T-helper 2 cell (primary cell): Measurements from ENCODE around the gene FKBP2.
A peak's percentile ranks its signal among the peaks of the same experiment; 100 is the strongest.

Source experiments
- DNase-seq, 5 experiments: peaks; one replicate each; pipeline versions ENCODE4 v3.0.0 to v3.0.0-alpha.2; 2012 to 2022
- total RNA-seq, 2 donors: gene quantifications; one replicate each; lab custom pipeline; 2026; lab: John Stamatoyannopoulos, UW

FKBP2 gene
- total RNA-seq, result 0.62 to 0.67 reads per million in 2 donors

GRCh38 chr11:64240435-64241240, at the start of gene FKBP2:
TSS of gene FKBP2 (plus strand) at chr11:64241095. CDS start at chr11:64242388, 1,293 bp downstream.
- peak; percentile 96 to 99 (median 98) for DNase-seq

- no peak for DNase-seq
These were observed 48.5 kb upstream of the FKBP2 start for GRCh38 chr11:64192434-64192833.

DNA sequence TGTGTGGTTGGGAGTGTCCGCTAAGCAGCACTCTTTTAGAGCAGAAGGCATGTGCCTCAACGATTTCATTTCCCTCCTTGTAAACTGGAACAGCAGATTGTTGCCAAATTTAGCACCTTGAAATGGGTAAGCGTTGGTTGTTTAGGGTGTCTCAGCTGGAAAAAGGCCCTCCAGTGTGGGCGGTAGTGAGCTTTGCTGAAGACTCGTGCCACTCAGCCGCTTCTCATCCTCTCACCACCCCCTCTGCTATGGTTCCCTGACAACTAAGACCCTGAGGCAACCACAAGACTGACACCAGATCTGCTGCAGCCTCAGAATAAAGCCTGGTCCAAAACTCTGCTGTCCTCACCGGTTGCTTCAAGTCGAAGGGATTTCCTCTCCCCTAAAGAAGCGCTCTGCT, 44.3 kb upstream of the FKBP2 start:
- DNase-seq, result no peak

GRCh38 chr11:64198511-64198910, 42.4 kb upstream of the FKBP2 start:
- no peak for DNase-seq

DNA sequence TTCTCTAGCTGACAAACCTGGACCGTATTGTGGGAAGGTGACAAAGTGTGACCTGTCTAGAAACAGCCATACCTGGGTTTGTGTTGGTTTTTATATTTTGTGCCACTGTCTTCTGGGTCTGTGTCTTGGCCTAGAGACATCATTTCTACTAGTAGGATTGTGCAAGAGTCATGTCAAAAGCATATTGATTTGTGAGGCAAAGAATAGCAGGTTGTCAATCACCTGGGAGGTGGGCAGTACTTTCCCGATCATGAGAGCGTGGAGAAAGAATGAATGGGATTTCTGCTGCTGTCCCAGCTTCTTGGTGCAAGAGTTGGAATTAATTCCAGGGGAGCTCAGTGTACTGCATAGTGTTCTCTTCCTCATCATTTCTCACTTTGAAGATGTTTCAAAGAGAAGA, 39.4 kb upstream of the FKBP2 start:
- DNase-seq, result no peak

DNA sequence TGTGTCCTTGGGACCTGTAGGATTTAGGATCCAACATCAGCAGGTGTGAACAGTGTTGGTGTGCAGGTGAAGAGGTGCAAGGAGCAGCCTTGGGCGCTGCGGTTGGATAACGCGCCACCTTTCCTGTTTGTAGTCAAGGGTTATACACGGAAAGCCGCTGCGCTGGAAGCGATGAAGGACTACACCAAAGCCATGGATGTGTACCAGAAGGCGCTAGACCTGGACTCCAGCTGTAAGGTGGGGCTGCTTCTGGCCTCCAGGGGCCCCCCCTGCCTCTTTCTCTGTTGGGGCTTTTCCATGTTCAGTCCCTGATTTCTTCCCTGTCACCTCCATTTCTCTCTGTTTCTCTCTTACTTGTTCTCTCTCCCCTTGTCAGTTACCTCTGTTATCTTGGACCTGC, 37.9 kb upstream of the FKBP2 start:
- no peak for DNase-seq

DNA sequence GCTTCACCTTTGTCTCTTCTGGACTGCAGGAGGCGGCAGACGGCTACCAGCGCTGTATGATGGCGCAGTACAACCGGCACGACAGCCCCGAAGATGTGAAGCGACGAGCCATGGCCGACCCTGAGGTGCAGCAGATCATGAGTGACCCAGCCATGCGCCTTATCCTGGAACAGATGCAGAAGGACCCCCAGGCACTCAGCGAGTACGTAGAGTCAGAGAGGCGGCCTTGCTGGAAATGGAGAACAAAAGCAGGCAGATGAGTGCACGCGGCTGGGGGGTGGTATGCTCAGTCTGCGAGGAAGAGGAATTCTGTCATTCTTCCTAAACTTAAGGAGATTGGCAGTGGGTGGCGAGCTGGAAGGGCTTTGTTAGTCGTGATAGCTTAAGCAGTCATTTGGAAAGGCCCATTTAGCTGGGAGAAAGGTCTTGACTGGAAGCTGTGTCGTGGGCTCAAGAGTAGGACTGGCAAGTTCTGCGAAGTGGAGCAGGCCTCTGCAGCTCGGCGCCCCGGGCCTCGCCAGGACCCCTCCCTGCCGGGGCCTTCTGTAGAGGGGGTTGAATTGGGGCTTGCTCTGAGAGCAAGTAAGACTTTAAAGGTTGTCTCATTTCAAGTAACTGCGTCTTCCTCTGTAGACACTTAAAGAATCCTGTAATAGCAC, 37.3 kb upstream of the FKBP2 start:
- no peak for DNase-seq

DNA sequence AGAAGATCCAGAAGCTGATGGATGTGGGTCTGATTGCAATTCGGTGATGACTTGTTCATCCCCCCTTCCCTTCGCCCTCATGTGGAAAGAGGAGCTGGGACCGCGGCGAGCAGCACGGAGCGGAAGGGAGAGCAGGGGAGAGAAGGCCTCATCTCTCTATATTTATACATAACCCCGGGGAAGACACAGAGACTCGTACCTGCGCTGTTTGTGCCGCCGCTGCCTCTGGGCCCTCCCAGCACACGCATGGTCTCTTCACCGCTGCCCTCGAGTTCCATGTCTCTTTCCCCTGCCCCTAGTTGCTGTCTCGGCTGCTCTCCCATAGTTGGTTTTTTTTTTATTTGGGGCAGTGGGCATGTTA, 36.8 kb upstream of the FKBP2 start:
- no peak for DNase-seq

- peak; percentile 53 to 86 (median 68) for DNase-seq
These were observed 36.4 kb upstream of the FKBP2 start for GRCh38 chr11:64204464-64204989.

DNA sequence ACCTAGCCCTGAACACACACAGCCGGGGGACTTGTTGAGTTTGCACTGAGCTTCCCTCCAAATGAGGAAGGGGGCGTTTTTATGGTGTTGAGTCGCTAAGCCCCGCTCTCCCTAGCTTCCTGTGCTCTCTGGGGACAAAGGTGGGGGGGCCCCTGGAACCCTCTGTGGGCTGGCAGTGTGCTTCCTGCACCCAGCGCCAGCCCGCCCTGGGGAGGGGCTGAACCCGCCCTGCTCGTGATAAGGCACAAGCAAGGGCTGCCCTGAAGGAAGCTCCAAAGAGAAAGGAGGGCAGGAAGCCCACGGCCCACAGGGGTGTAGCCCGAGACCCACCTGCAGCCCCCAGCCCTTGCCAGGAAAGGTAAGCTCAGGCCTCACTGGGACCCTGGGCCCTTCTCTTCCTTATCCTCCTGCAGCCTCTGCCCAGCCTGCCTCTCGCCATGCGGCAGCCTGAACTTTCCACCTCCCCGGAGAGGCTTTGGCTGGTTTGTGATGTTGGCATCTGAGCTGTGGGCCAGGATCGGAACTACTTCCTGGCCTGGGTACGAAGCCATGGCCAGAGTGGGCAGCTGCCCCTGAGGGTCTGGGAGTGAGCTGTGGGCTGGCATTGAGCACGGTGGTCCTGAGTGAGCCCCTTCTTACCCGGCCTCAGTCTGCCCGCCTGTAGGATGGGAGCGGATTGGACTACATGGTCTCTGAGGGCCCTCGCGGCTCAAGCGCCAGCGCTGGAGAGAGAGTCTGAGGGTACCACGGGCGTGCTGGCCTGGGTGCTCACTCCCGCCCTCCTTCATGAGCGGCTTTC, 34.2 kb upstream of the FKBP2 start, which contains the start of gene FERMT3:
TSS of gene FERMT3 (plus strand) at position 265 of the 799 bp plus-strand sequence. CDS start 644 bp downstream, outside the sequence.
- DNase-seq, result peak in 4 of 5 experiments; percentile 53 to 93 (median 62)

- peak in 4 of 5 experiments; percentile 54 to 92 (median 68) for DNase-seq
These were observed 33.4 kb upstream of the FKBP2 start for GRCh38 chr11:64207256-64208085.

GRCh38 chr11:64208086-64208795, 32.7 kb upstream of the FKBP2 start:
- DNase-seq, result no peak

DNA sequence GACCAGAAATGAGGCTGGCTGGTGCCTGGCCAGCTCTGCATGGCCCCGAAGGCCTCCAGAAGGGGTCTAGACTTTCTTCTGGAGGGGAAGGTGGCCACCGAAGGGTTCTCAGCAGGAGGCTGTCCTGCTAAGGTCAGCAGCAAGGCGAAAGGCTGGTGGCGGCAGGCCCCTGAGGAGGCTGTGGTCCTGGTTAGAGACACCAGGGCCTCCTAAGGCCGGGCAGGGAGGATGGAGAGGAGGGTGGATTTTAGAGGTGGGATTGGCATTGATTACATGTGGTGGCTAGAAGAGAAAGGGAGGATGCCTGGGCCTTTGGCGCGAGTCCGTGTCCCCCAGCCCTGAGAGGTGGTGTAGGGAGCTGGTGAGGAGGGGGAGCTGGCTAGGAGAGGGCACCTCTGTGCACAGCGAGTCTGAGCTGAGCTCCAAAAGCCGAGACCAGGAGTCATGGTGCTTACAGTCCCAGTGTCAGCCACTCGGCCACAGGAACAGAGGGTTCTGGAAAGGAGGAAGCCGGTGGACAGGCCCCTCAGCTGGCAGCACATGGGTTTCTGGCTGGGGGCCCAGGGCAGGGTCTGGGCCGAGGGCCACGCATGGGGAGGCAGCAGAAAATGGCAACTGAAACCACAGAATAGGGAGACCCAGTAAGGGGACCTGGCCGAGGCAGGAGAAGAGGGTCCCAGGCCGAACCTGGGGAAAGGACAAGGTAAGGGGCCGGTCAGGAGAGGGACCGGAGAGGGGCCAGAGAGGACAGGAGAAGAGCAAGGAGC, 31.9 kb upstream of the FKBP2 start:
- DNase-seq, result no peak

DNA sequence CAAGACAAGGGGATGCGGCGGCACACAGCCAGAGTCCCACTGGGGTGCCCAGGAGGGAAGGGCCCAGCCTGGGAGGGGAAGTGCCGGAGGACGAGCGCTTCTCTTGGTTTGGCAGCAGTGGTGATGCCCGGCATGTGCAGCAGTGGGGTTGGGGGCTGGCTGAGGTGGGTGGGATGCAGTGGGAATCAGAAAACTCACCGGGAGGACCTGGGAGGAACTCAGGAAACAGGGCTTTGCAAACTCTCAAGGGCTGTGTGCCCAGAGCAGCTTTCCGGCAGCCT, 31.4 kb upstream of the FKBP2 start:
- DNase-seq, result no peak

DNA sequence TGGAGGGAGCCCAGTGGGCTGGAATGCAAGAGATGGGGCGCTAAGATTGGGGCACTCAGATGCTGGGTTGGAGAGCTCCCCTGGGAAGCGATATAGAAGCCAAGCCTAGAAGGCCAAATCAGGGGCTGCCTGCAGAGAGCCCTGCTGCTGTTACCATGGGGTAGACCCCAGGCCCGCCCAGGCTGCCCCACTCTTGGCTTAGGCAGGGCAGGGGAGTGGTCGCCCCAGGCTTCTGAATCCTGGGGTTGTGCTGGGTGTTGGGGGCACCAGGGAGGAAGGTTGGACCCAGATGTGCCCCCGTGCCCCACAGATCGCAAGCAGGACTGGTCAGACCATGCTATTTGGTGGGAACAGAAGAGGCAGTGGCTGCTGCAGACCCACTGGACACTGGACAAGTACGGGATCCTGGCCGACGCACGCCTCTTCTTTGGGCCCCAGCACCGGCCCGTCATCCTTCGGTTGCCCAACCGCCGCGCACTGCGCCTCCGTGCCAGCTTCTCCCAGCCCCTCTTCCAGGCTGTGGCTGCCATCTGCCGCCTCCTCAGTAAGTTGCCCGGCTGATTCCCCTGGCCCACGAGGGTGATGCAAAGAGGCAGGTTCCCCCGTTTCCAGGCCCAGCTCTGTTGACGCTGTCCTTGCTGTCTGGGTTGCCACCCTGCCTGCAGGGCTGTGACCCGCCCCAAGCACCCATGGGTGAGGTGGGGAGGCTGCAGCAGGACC, 30.4 kb upstream of the FKBP2 start:
- no peak for DNase-seq

GRCh38 chr11:64211181-64211872, 29.6 kb upstream of the FKBP2 start:
- DNase-seq, result no peak

GRCh38 chr11:64216879-64217278, 24.0 kb upstream of the FKBP2 start:
- DNase-seq, result no peak

DNA sequence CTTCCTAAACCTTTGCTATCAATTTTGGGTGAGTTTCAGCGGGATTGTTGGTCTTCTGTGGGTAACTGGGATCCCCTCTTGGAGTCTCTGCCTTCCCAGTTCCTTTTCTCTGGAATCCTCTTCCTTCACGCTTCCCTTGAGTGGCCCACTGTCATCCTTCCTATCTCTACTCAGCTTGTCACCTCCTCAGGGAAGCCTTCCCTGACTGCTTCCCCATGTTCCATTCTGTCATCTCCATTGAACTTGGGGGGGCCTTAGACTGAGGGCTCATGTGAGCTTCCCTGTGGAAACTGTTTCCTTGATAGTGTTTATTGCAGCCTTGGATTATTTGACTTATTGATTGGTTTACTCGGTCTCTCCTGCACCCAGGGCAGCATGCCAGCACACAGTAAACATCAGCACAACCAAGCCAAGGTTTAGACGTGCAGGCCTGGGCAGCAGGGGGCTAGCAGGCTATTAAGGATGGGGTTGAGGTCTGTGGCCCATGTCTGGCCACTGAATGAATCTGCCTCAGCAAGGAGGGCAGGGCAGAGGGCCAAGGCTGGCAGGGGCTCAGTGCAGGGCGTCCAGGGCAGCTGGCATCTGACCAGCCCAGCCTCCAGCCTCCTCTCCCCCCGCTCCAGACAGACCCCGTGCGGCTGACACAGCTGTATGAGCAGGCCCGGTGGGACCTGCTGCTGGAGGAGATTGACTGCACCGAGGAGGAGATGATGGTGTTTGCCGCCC, 22.1 kb upstream of the FKBP2 start:
- no peak for DNase-seq

DNA sequence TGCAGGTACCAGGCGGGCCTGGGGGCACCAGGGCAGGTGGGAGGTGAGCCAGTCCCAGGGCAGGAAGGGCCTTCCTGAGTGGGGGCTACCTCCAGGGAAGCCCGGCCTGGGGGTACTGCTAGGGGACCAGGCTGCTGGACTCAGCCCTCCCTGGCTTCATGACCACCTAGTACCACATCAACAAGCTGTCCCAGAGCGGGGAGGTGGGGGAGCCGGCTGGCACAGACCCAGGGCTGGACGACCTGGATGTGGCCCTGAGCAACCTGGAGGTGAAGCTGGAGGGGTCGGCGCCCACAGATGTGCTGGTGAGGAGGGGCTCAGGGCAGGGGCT, 21.6 kb upstream of the FKBP2 start:
- no peak for DNase-seq
